Activated naive CD8-positive, alpha-beta T cell treated with anti-CD3 and anti-CD28 coated beads, Interleukin-2, amount 50 U/mL, for 24 hours (primary cell): Measurements from ENCODE around the gene DTX3L.

Source experiments
- ATAC-seq: fragments of 150-1000 bp; cut with Tn5 transposase; one replicate; pipeline ENCODE4 v1.10.0; 2021
- DNase-seq: peaks from one replicate; pipeline ENCODE4 v3.0.0; 2021
- H3K27ac Mint-ChIP-seq: one replicate; pipeline ENCODE4 v1.8.0; 2021; ENCODE audit warnings: mild to moderate bottlenecking, mixed read lengths
- H3K27me3 Mint-ChIP-seq: one replicate; pipeline ENCODE4 v1.8.0; 2021; ENCODE audit warnings: mixed read lengths
- H3K36me3 Mint-ChIP-seq: one replicate; pipeline ENCODE4 v1.8.0; 2021; ENCODE audit warnings: low read depth, mixed read lengths
- H3K4me1 Mint-ChIP-seq: one replicate; pipeline ENCODE4 v1.8.0; 2021; ENCODE audit warnings: mixed read lengths
- H3K4me3 Mint-ChIP-seq: one replicate; pipeline ENCODE4 v1.8.0; 2021; ENCODE audit warnings: mild to moderate bottlenecking, moderate library complexity, mixed read lengths
- H3K9me3 Mint-ChIP-seq: one replicate; pipeline ENCODE4 v1.8.0; 2021; ENCODE audit warnings: mixed read lengths

The DTX3L gene

GRCh38 chr3:122564155-122564912, at the start of gene DTX3L, which contains the start of gene PARP9:
DTX3L (plus strand) TSS chr3:122564338; CDS start chr3:122564427, 89 bp downstream.
PARP9 (minus strand) TSS chr3:122564300; CDS start chr3:122559620, 4,680 bp downstream.
- DNase-seq (peak; percentile 80), ATAC-seq (peak; percentile 93)
- peaks cover 37% of the 10 kb centered on the region for H3K36me3 Mint-ChIP-seq
- H3K27ac Mint-ChIP-seq, result peak within 1 kb of the TSS; percentile 96
- peaks cover 70% of the 10 kb centered on the region for H3K4me1 Mint-ChIP-seq
- H3K27me3 Mint-ChIP-seq, result no peaks in the 10 kb centered on the region
- peak within 1 kb of the TSS; percentile 90 for H3K4me3 Mint-ChIP-seq
- no peaks in the 10 kb centered on the region for H3K9me3 Mint-ChIP-seq

- H3K27me3 Mint-ChIP-seq, result no peaks in the 10 kb centered on the region
- H3K36me3 Mint-ChIP-seq, result peaks cover 6% of the 10 kb centered on the region
- H3K27ac Mint-ChIP-seq, result peak overlapping the region; percentile 79
- H3K4me1 Mint-ChIP-seq, result peaks cover 36% of the 10 kb centered on the region
- H3K4me3 Mint-ChIP-seq, result peak overlapping the region; percentile 85
- ATAC-seq, result no peak
- no peaks in the 10 kb centered on the region for H3K9me3 Mint-ChIP-seq
- DNase-seq, result no peak
Observed at GRCh38 chr3:122515020-122515468, 49.1 kb upstream of the DTX3L start.

GRCh38 chr3:122515870-122516269, 48.3 kb upstream of the DTX3L start:
- Mint-ChIP-seq H3K27me3 (no peaks in the 10 kb centered on the region), H3K27ac (no peak overlapping the region), H3K36me3 (peaks cover 6% of the 10 kb centered on the region), H3K4me1 (peaks cover 33% of the 10 kb centered on the region), H3K9me3 (no peaks in the 10 kb centered on the region), H3K4me3 (no peak overlapping the region)
- DNase-seq, result no peak
- ATAC-seq, result no peak

GRCh38 chr3:122516846-122517360, 47.2 kb upstream of the DTX3L start:
- H3K36me3 Mint-ChIP-seq, result peaks cover 6% of the 10 kb centered on the region
- H3K27ac Mint-ChIP-seq, result no peak overlapping the region
- DNase-seq (no peak), ATAC-seq (no peak)
- no peaks in the 10 kb centered on the region for H3K9me3 Mint-ChIP-seq
- H3K4me1 Mint-ChIP-seq, result peaks cover 23% of the 10 kb centered on the region
- H3K27me3 Mint-ChIP-seq, result no peaks in the 10 kb centered on the region
- H3K4me3 Mint-ChIP-seq, result no peak overlapping the region

- Mint-ChIP-seq H3K9me3 (no peaks in the 10 kb centered on the region), H3K4me1 (peaks cover 4% of the 10 kb centered on the region)
- no peak for ATAC-seq
Observed at GRCh38 chr3:122519693-122520092, 44.4 kb upstream of the DTX3L start.

GRCh38 chr3:122520861-122521260, 43.3 kb upstream of the DTX3L start:
- no peaks in the 10 kb centered on the region for H3K9me3 Mint-ChIP-seq
- H3K4me3 Mint-ChIP-seq, result no peak overlapping the region
- DNase-seq (no peak), ATAC-seq (no peak)
- peaks cover 1% of the 10 kb centered on the region for H3K4me1 Mint-ChIP-seq
- H3K27me3 Mint-ChIP-seq, result no peaks in the 10 kb centered on the region
- H3K36me3 Mint-ChIP-seq, result peaks cover 4% of the 10 kb centered on the region
- H3K27ac Mint-ChIP-seq, result no peak overlapping the region

More at GRCh38 chr3:122519693-122520092, 44.4 kb upstream of the DTX3L start:
- Mint-ChIP-seq H3K4me3 (no peak overlapping the region), H3K27me3 (no peaks in the 10 kb centered on the region), H3K36me3 (peaks cover 4% of the 10 kb centered on the region), H3K27ac (no peak overlapping the region)
- no peak for DNase-seq

GRCh38 chr3:122523317-122523716, 40.8 kb upstream of the DTX3L start:
- peaks cover 1% of the 10 kb centered on the region for H3K4me1 Mint-ChIP-seq
- no peak for ATAC-seq
- peaks cover 4% of the 10 kb centered on the region for H3K36me3 Mint-ChIP-seq
- H3K27me3 Mint-ChIP-seq, result no peaks in the 10 kb centered on the region
- no peak for DNase-seq
- no peaks in the 10 kb centered on the region for H3K9me3 Mint-ChIP-seq
- H3K27ac Mint-ChIP-seq, result no peak overlapping the region
- H3K4me3 Mint-ChIP-seq, result no peak overlapping the region

GRCh38 chr3:122530164-122530563, 34.0 kb upstream of the DTX3L start:
- Mint-ChIP-seq H3K4me3 (no peak overlapping the region), H3K27ac (no peak overlapping the region), H3K27me3 (no peaks in the 10 kb centered on the region), H3K36me3 (peaks cover 43% of the 10 kb centered on the region), H3K4me1 (peaks cover 37% of the 10 kb centered on the region), H3K9me3 (no peaks in the 10 kb centered on the region)
- no peak for DNase-seq
- ATAC-seq, result no peak

GRCh38 chr3:122533480-122533879, 30.7 kb upstream of the DTX3L start:
- H3K27ac Mint-ChIP-seq, result peak overlapping the region; percentile 76
- no peaks in the 10 kb centered on the region for H3K27me3 Mint-ChIP-seq

GRCh38 chr3:122533931-122534334, 30.2 kb upstream of the DTX3L start:
- Mint-ChIP-seq H3K4me3 (no peak overlapping the region), H3K9me3 (no peaks in the 10 kb centered on the region), H3K4me1 (peaks cover 51% of the 10 kb centered on the region), H3K27me3 (no peaks in the 10 kb centered on the region), H3K36me3 (peaks cover 61% of the 10 kb centered on the region), H3K27ac (peak overlapping the region; percentile 76)
- ATAC-seq (peak; percentile 100), DNase-seq (peak; percentile 30)

More at GRCh38 chr3:122533480-122533879, 30.7 kb upstream of the DTX3L start:
- Mint-ChIP-seq H3K4me1 (peaks cover 48% of the 10 kb centered on the region), H3K9me3 (no peaks in the 10 kb centered on the region), H3K36me3 (peaks cover 59% of the 10 kb centered on the region), H3K4me3 (peak overlapping the region; percentile 9)
- ATAC-seq, result peak; percentile 26
- no peak for DNase-seq

GRCh38 chr3:122535964-122536631, 28.0 kb upstream of the DTX3L start:
- no peaks in the 10 kb centered on the region for H3K9me3 Mint-ChIP-seq
- no peak for ATAC-seq
- no peak for DNase-seq
- H3K27ac Mint-ChIP-seq, result no peak overlapping the region
- peaks cover 62% of the 10 kb centered on the region for H3K36me3 Mint-ChIP-seq
- peaks cover 54% of the 10 kb centered on the region for H3K4me1 Mint-ChIP-seq
- H3K4me3 Mint-ChIP-seq, result no peak overlapping the region
- no peaks in the 10 kb centered on the region for H3K27me3 Mint-ChIP-seq

- DNase-seq, result no peak
- no peak overlapping the region for H3K4me3 Mint-ChIP-seq
- no peaks in the 10 kb centered on the region for H3K27me3 Mint-ChIP-seq
- H3K36me3 Mint-ChIP-seq, result peaks cover 63% of the 10 kb centered on the region
- H3K9me3 Mint-ChIP-seq, result no peaks in the 10 kb centered on the region
- H3K4me1 Mint-ChIP-seq, result peaks cover 52% of the 10 kb centered on the region
- no peak overlapping the region for H3K27ac Mint-ChIP-seq
- no peak for ATAC-seq
Observed at GRCh38 chr3:122536632-122537001, 27.5 kb upstream of the DTX3L start.

- H3K27ac Mint-ChIP-seq, result no peak overlapping the region
- H3K27me3 Mint-ChIP-seq, result no peaks in the 10 kb centered on the region
- H3K9me3 Mint-ChIP-seq, result no peaks in the 10 kb centered on the region
- H3K36me3 Mint-ChIP-seq, result peaks cover 47% of the 10 kb centered on the region
- DNase-seq, result no peak
- H3K4me3 Mint-ChIP-seq, result no peak overlapping the region
- ATAC-seq, result no peak
- peaks cover 28% of the 10 kb centered on the region for H3K4me1 Mint-ChIP-seq
Observed at GRCh38 chr3:122538956-122539490, 25.1 kb upstream of the DTX3L start.

GRCh38 chr3:122546151-122546550, 18.0 kb upstream of the DTX3L start:
- Mint-ChIP-seq H3K4me3 (no peak overlapping the region), H3K27ac (no peak overlapping the region), H3K36me3 (peaks cover 33% of the 10 kb centered on the region), H3K9me3 (no peaks in the 10 kb centered on the region), H3K4me1 (no peaks in the 10 kb centered on the region), H3K27me3 (no peaks in the 10 kb centered on the region)
- no peak for ATAC-seq
- no peak for DNase-seq
